PC-9 (cell line): ENCODE data around the gene CEP68. TPM values are rescaled to one million over a fixed set of nuclear protein-coding genes. Genes with fewer than 3 reads are reported as not detected.

Experiments used
- BruUV-seq: library from RNA; stranded (reverse); fragments of 400-500 nt; replicated peaks from 2 replicates; lab custom pipeline; 2021; lab: Mats Ljungman, UMichigan
- CTCF ChIA-PET: fragments of 300-600 bp; sonication (Branson Sonifier 250); formaldehyde crosslinking; loops from one replicate; lab custom pipeline; 2022; ENCODE audit warnings: antibody characterized with exemption; lab: Charles Lee
- POLR2A ChIA-PET: fragments of 300-600 bp; sonication (Branson Sonifier 250); formaldehyde crosslinking; loops from one replicate; lab custom pipeline; 2022; ENCODE audit warnings: antibody characterized with exemption; ENCODE audit not compliant: unreplicated experiment; lab: Charles Lee
- DNase-seq, 2 experiments: peaks; one replicate each; pipeline versions ENCODE4 v3.0.0 to v3.0.0-alpha.2; 2015 to 2022; ENCODE audit warnings: mixed read lengths in 1 of 2
- H2AFZ ChIP-seq: fragments of 200-600 bp; sonication (generic); 2 replicates; pipeline ENCODE4 v1.8.1; 2017; ENCODE audit warnings: antibody characterized with exemption
- H3F3A ChIP-seq: fragments of 200-600 bp; sonication (generic); 2 replicates; pipeline ENCODE4 v1.8.1; 2017; ENCODE audit warnings: antibody characterized with exemption, mild to moderate bottlenecking, low read depth; ENCODE audit not compliant: insufficient read depth
- H3K27ac ChIP-seq: fragments of 200-600 bp; sonication (generic); 2 replicates; pipeline ENCODE4 v1.6.1; 2016; ENCODE audit warnings: mixed run types
- H3K27me3 ChIP-seq: fragments of 200-600 bp; sonication (generic); 2 replicates; pipeline ENCODE4 v1.6.1; 2016; ENCODE audit warnings: low read depth, mixed run types; ENCODE audit not compliant: insufficient read depth
- H3K36me3 ChIP-seq: fragments of 200-600 bp; sonication (generic); 2 replicates; pipeline ENCODE4 v1.6.1; 2016; ENCODE audit warnings: low read depth, mixed run types
- H3K4me1 ChIP-seq: fragments of 200-600 bp; sonication (generic); replicated peaks from 2 replicates; pipeline ENCODE4 v1.6.1; 2016; ENCODE audit warnings: mixed run types; ENCODE audit not compliant: insufficient read depth
- H3K4me2 ChIP-seq: fragments of 200-600 bp; sonication (generic); 2 replicates; pipeline ENCODE4 v1.6.1; 2017; ENCODE audit warnings: mixed run types
- H3K4me3 ChIP-seq: fragments of 200-600 bp; sonication (generic); 2 replicates; pipeline ENCODE4 v1.6.1; 2016; ENCODE audit warnings: mixed run types
- H3K79me2 ChIP-seq: fragments of 200-600 bp; sonication (generic); 2 replicates; pipeline ENCODE4 v1.6.1; 2017; ENCODE audit warnings: low read depth, mixed run types
- H3K9me2 ChIP-seq: fragments of 200-600 bp; sonication (generic); 2 replicates; pipeline ENCODE4 v1.8.1; 2017; ENCODE audit warnings: mild to moderate bottlenecking; ENCODE audit not compliant: insufficient read depth
- H3K9me3 ChIP-seq: fragments of 200-600 bp; sonication (generic); 2 replicates; pipeline ENCODE4 v1.8.1; 2016; ENCODE audit warnings: low read depth; ENCODE audit not compliant: insufficient read depth
- H4K20me1 ChIP-seq: fragments of 200-600 bp; sonication (generic); 2 replicates; pipeline ENCODE4 v1.8.1; 2017; ENCODE audit not compliant: insufficient read depth
- CTCF ChIP-seq: fragments of 200-600 bp; sonication (generic); conservative IDR thresholded peaks from 2 replicates; pipeline ENCODE4 v1.6.1; 2017; ENCODE audit warnings: mixed run types, antibody characterized with exemption, mild to moderate bottlenecking, moderate library complexity
- EZH2 ChIP-seq: fragments of 200-600 bp; sonication (generic); IDR thresholded peaks from 2 replicates; pipeline ENCODE4 v1.8.0; 2017; ENCODE audit warnings: antibody characterized with exemption, low read depth
- intact Hi-C: fragments of 100-400 bp; cut with micrococcal nuclease; formaldehyde crosslinking; loops from one replicate; pipeline ENCODE4 v1.10.0; 2022; ENCODE audit not compliant: unreplicated experiment
- total RNA-seq: library from RNA; stranded (reverse); gene quantifications from 2 replicates; pipeline ENCODE4 v1.2.3, GENCODE V29; 2021

The CEP68 gene
- total RNA-seq, 1 experiment from 2014 or later: 10.8 TPM

GRCh38 chr2:65035351-65035943, 20.8 kb upstream of the CEP68 start:
- no peaks in the 10 kb centered on the region for H3K36me3 ChIP-seq
- no peak for DNase-seq
- ChIA-PET POLR2A (interaction anchor here (0.7 kb wide), 1 partner anchor 1436 kb away, joined by 4 read pairs; no protein-coding TSS in a partner anchor), CTCF (no interaction called here)
- no peaks in the 10 kb centered on the region for H3K9me2 ChIP-seq
- BruUV-seq: no TSS peak
- TF ChIP-seq EZH2: no peak
- TF ChIP-seq CTCF: no peak
- H3K4me2 ChIP-seq: no peak overlapping the region
- no peaks in the 10 kb centered on the region for H3K79me2 ChIP-seq
- H3K9me3 ChIP-seq: no peaks in the 10 kb centered on the region
- H3F3A ChIP-seq: 0 out of 2 replicates have a peak, but pooled peaks cover 5% of the 10 kb centered on the region
- no peak overlapping the region for H2AFZ ChIP-seq
- H3K27me3 ChIP-seq: no peaks in the 10 kb centered on the region
- H3K27ac ChIP-seq: no peak overlapping the region
- H3K4me1 ChIP-seq: no peaks in the 10 kb centered on the region
- H3K4me3 ChIP-seq: no peak overlapping the region
- intact Hi-C loops: no loop called here
- H4K20me1 ChIP-seq: no peaks in the 10 kb centered on the region

- no peaks in the 10 kb centered on the region for H3K36me3 ChIP-seq
- TF ChIP-seq EZH2: no peak
- TF ChIP-seq CTCF: no peak
- H2AFZ ChIP-seq: no peak overlapping the region
- no peak overlapping the region for H3K4me3 ChIP-seq
- no peaks in the 10 kb centered on the region for H3K9me2 ChIP-seq
- DNase-seq: no peak
- no peaks in the 10 kb centered on the region for H3K4me1 ChIP-seq
- H3K79me2 ChIP-seq: no peaks in the 10 kb centered on the region
- ChIA-PET POLR2A (no interaction called here), CTCF (no interaction called here)
- intact Hi-C loops: no loop called here
- no peak overlapping the region for H3K4me2 ChIP-seq
- H3F3A ChIP-seq: no peaks in the 10 kb centered on the region
- no peaks in the 10 kb centered on the region for H4K20me1 ChIP-seq
- no peaks in the 10 kb centered on the region for H3K27me3 ChIP-seq
- no peaks in the 10 kb centered on the region for H3K9me3 ChIP-seq
- BruUV-seq: no TSS peak
- H3K27ac ChIP-seq: no peak overlapping the region
Measured at GRCh38 chr2:65037178-65037577, 19.0 kb upstream of the CEP68 start.

- no peaks in the 10 kb centered on the region for H3K27me3 ChIP-seq
- H3K36me3 ChIP-seq: 0 out of 2 replicates have a peak, but pooled peaks cover 6% of the 10 kb centered on the region
- CTCF ChIA-PET: no interaction called here
- H2AFZ ChIP-seq: no peak overlapping the region
- H4K20me1 ChIP-seq: no peaks in the 10 kb centered on the region
- intact Hi-C loops: loop anchor here (1.0 to 10.0 kb wide), 4 partner anchors 50 to 705 kb away; partner anchors contain the start of gene SLC1A4
- DNase-seq: no peak
- H3K4me1 ChIP-seq: no peaks in the 10 kb centered on the region
- no peak overlapping the region for H3K27ac ChIP-seq
- no peaks in the 10 kb centered on the region for H3F3A ChIP-seq
- POLR2A ChIA-PET: no interaction called here
- no peak overlapping the region for H3K4me3 ChIP-seq
- H3K9me2 ChIP-seq: no peaks in the 10 kb centered on the region
- no peak for TF ChIP-seq EZH2
- TF ChIP-seq CTCF: no peak
- no peak overlapping the region for H3K4me2 ChIP-seq
- no TSS peak for BruUV-seq
- H3K9me3 ChIP-seq: peaks cover 15% of the 10 kb centered on the region
- no peaks in the 10 kb centered on the region for H3K79me2 ChIP-seq
Measured at GRCh38 chr2:65039640-65040039, 16.6 kb upstream of the CEP68 start.
